ENCODE results near the gene CBFB.
"Not testable (repeated sequence)": the region's sequence is repeated elsewhere in the genome, so short reads cannot be mapped to it uniquely, and the experiment has no call there.

Gene CBFB

GRCh38 chr16:67100569-67101310, 71.8 kb downstream of the CBFB start:
- peak in 1 of 5 donors; percentile 20 for DNase-seq

DNA sequence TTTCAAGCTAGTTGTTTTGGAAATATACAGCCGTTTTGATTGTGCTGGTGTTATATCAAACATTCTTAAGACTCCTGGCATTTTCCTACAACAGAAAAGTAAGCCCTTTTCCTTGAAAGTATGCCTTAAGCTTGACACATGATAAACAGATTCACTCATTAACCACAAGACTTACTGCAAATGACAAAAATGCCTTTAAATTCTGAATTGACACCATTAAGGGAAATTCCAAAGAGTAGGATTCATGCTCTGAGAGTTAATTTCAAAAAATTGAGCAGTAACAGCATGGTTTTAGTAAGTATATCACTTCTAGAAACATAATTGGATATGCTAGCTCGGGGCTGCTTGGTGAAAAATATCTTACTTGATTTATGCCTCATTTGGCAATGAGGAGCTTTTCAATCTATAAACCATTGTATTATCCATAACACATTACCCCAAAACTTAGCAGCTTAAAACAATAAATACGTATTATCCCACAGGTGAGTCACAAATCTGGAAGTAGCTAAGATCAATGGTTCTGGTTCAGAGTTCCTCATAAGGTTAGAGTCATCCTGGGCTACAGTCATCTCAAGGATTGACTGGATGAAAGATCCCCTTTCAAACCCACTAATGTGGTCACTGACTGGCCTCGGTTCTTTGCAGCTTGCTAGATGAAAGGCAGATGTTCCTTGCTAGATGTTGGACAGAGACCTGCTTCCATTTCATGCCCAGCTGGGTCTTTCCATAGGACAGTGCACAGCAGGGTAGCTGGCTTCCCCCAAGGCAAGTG, 72.5 kb downstream of the CBFB start:
- DNase-seq = no peak

- no peak for DNase-seq
These were observed 75.1 kb downstream of the CBFB start for GRCh38 chr16:67104061-67104460.

DNA sequence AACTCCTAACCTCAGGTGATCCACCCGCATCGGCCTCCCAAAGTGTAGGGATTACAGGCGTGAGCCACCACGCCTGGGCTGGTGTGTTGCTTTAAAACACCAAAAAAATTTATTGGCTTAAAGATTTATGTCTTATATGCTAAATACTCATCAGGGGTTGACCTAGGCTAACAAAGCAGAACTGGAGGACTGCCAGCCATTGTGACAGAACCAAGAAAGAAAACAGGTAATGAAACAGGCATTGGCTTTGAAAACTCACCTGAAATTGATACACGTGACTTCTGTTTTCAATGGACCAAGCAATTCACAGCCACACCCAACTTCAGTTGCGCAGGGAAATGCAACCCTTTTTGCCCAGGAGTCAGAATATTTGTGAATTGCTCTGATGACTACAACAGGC, 75.9 kb downstream of the CBFB start:
- no peak for DNase-seq

DNA sequence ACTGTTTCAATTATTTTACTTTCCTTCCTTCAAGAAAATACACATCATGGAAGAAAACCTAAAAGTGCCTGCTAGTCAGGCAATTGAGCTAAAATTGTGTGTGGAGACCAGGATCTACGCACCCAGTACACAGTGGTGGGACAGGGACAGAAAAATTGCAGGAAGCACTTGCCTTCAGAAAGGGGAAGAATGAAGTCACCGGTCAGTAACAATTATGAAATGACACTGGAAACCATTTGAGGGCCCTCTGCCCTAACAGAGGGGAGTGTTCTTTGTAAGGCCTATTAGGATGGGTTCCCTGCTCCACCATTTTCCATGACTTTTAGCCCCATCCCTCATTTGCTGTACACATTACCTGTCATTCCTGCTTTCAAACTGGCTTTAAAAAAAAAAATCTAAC, 76.3 kb downstream of the CBFB start:
- no peak for DNase-seq

- no peak for DNase-seq
These were observed 76.9 kb downstream of the CBFB start for GRCh38 chr16:67105881-67106280.

DNA sequence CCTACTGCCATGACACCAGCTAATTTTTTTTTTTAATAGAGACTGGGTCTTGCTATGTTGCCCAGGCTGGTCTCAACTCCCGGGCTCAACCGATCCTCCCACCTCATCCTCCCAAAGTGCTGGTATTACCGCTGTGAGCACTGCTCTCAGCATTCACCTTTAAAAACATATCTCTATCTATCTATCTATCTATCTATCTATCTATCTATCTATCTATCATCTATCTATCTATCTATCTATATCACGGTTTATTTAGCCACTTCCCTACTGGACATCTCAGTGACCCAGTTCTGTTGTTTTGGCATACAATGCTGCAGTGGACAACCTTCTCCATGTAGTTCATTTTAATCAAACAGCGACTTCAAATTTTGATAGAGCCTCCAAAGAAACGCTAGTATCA, 79.5 kb downstream of the CBFB start:
- DNase-seq = no peak

GRCh38 chr16:67108931-67109406, 80.0 kb downstream of the CBFB start:
- peak in 1 of 5 donors; percentile 0 for DNase-seq

DNA sequence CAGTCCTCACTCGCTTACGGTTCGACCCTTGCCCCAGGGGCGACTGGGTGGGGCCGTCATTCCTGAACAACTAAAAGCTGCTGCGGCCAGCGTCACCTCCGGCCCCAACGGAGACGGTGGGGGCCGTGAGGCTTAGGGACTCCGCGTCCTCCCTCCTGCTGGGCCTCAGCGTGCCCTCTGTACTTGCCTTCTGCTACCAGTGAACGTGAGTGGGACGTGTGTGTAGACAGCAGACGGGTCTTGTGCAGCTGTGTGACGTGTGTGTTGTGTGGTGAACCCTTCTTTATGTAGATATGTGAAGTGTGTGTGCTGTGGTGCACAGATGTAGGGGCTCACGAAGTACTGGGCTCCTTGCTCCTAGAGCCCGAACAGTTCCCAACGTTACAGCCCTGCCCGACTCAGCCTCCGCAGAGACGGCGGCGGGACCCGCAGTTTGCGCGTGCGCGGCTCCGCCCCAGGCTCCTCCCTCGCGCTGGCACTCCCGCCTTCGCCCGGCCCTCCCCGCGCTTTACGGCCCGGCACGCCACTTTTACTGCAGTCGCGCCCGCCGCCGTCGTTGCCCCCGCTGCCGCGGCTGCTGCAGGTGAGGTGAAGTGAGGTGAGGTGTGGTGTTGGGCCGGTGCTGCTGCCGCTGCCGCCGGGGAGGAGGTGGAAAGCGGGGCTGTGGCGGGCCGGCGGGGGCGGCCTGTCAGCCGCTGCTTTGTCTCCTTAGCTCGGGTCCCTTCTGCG, 80.6 kb downstream of the CBFB start, which contains the start of gene PHAF1:
TSS of gene PHAF1 (plus strand) at position 535 of the 729 bp plus-strand sequence. CDS start 235 bp downstream, outside the sequence.
- DNase-seq = peak; percentile 92 to 96 (median 94)

DNA sequence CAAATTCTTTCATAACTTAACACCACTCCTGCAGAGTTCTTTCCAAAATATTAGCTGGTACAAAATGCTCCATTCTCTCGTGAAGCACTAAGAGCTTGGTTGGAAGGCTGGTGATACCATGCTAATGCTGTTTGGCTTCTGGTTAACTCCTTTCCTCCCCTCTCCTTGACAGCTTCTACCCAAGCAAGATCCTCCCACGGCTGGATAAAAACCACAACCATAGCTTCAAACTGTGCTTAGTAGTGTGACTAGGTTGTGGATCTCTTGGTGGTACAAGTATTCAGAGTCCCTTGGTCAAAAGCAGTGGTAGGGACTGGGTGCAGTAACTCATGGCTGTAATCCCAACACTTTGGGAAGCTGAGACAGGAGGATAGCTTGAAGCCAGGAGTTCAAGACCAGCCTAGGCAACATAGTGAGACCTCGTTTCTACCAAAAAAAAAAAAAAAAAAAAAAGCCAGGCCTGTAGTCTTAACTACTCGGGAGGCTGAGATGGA, 83.0 kb downstream of the CBFB start:
- no peak for DNase-seq

- no peak for DNase-seq
These were observed 83.8 kb downstream of the CBFB start for GRCh38 chr16:67112591-67113399.

- no peak for DNase-seq
These were observed 85.8 kb downstream of the CBFB start for GRCh38 chr16:67114793-67115192.

DNA sequence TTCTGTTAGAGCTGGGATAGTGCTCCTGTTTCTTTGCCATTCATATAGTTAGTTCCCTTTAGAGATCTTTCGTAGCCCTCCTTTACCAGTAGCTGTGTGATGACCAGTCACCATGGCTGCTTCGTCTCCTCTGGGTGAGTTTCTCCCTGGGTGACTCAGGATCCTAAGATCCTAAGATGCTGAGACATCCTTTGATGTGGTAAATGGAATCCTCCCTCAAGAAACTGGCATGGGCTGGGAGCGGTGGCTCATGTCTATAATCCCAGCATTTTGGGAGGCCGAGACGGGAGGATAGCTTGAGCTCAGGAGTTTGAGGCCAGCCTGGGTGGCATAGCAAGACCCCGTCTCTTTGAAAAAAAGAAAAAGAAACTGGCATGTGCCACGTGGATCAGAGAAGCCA, 86.7 kb downstream of the CBFB start:
- no peak for DNase-seq

GRCh38 chr16:67116388-67117311, 87.7 kb downstream of the CBFB start:
- no peak for DNase-seq

- DNase-seq = no peak
These were observed 88.8 kb downstream of the CBFB start for GRCh38 chr16:67117716-67118115.

DNA sequence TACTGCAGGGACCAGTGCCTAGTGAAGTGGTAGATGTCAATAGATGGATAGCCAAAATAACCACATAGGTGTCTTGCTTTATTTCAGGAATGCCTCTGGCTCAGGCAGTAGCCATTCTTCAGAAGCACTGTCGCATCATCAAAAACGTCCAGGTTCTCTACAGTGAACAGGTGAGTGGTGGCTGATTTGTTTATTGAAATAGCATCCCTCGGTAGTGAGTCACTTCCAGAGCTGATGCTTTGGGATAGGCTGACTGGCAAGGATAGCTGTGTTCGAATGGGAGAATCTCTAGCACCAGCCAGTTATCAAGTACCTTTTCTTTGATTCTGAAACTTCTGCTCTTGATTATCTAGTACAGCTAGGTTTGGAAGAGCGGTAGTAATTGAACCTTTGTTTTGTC, 91.1 kb downstream of the CBFB start:
- no peak for DNase-seq

DNA sequence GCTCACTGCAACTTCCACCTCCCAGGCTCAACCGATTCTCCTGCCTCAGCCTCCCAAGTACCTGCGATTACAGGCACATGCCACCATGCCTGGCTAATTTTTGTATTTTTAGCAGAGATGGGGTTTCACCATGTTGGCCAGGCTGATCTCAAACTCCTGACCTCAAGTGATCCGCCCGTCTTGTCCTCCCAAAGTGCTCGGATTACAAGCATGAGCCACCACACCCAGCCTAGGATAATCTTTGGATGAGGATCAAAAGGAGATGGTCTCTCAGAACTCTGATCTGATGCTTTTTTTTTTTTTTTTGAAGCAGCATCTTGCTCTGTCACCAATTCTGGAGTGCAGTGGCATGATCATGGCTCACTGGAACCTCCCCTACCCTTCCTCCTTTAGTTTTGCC, 93.8 kb downstream of the CBFB start:
- not testable (repeated sequence) for DNase-seq

GRCh38 chr16:67128417-67128816, 99.5 kb downstream of the CBFB start:
- DNase-seq = no peak

GRCh38 chr16:67128887-67129286, 99.9 kb downstream of the CBFB start:
- no peak for DNase-seq

GRCh38 chr16:67129422-67129821, 100.5 kb downstream of the CBFB start:
- DNase-seq = no peak

GRCh38 chr16:67137605-67138004, 108.7 kb downstream of the CBFB start:
- no peak for DNase-seq

Data from T-helper 1 cell (primary cell).